GM18868 (cell line): ENCODE results near the gene LRMDA.

Source experiments
- ATAC-seq: cut with Tn5 transposase; IDR thresholded peaks from one replicate; pipeline ENCODE4 v1.9.1; 2021; ENCODE audit warnings: mild to moderate bottlenecking, moderate library complexity; ENCODE audit not compliant: unreplicated experiment

Gene LRMDA

GRCh38 chr10:75568450-75569130 is 137.2 kb downstream of the LRMDA start:
- no peak for ATAC-seq

DNA sequence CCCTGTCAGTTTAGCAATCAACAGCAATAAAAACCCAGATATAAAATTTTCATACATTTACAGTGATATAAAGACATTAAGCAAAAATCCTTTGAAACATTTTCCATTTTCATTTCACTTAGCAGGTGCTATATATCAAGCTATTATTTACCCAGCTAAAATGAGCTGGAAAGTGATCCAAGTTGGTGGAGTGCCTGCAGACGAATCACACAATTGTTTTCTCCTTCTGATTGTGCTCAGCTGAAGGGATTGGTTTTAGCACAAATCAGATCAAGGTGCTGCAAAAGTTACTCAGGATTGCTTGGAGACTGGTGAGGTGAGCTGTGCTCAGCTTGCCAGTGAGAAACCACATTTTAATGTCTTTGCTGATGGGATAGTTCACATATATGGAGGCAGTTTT is 138.1 kb downstream of the LRMDA start:
- ATAC-seq, result no peak

GRCh38 chr10:75572478-75572877 is 141.1 kb downstream of the LRMDA start:
- ATAC-seq, result no peak

DNA sequence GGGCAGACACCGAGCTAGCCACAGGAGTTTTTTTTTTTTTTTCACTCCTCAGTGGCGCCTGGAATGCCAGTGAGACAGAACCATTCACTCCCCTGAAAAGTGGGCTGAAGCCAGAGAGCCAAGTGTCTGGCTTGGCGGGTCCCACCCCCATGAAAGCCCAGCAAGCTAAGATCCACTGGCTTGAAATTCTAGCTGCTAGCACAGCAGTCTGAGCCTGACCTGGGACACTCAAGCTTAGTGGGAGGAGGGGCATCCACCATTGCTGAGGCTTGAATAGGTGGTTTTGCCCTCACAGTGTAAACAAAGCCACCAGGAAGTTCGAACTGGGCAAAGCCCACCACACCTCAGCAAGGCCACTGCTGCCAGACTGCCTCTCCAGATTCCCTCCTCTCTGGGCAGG is 144.5 kb downstream of the LRMDA start:
- no peak for ATAC-seq

DNA sequence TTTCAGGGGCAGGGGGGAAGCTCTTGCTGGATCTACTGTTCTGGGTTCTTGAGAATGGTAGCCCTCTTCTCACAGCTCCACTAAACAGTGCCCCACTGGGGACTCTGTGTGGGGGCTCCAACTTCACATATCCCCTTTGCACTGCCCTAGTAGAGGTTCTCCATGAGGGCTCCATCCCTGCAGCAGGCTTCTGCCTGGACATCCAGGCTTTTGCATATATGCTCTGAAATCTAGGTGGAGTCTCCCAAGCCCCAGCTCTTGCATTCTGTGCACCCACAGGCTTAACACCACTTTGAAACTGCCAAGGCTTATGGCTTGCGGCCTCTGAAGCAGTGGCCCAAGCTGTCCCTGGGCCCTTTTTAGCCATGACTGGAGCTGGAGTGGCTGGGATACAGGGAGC is 150.7 kb downstream of the LRMDA start:
- no peak for ATAC-seq

- ATAC-seq, result no peak
Measured at GRCh38 chr10:75585294-75585693, 153.9 kb downstream of the LRMDA start.

- no peak for ATAC-seq
Measured at GRCh38 chr10:75586814-75587213, 155.4 kb downstream of the LRMDA start.

DNA sequence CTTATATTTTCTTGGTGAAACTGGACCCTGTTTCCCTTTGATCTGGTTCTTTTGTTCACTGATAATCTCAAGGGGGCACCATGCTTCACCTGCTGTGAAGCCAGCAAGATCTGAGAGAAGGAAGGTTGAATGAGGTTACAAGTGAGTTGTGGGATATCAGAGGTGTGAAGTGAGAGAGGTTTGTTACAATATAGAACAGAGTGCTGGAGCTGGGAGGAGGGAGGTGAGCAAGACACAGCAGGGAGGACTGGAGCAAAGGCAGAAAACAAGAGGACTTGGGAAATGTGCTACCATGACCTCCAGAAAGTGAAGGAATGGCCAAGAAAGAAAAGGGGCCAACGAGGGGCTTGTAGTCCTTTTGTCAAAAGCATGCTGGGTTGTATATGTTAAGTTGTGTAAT is 156.6 kb downstream of the LRMDA start:
- no peak for ATAC-seq

DNA sequence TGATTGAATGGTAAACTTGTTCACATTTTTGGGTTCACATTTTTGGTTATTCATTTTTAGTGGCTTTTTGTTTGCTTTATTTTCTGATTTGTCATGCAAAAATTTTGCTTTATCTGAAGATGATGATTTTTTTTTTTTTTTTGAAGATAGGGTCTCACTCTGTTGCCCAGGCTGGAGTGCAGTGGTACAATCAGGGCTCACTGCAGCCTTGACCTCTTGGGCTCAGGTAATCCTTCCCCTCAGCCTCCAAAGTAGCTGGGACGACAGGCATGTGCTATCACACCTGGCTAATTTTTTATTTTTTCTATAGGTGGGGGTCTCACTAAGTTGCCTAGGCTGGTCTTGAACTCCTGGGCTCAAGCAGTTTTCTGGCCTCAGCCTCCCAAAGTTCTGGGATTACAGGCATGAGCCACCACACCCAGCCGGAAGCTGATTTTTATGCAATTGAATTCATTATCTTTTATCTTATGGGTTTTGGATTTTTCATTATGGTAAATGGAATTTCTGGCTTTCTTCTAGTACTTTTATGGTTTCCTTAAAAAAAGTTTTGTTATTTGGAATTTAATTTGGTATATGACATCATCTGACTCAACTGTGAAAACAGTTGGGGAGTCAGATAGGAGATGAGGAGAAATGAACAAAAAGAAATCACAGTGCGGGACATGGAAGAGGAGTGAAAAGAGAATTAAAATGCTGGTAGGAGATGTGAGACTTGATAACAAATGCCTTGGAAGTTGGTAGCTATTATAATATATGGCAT is 158.7 kb downstream of the LRMDA start:
- no peak for ATAC-seq

DNA sequence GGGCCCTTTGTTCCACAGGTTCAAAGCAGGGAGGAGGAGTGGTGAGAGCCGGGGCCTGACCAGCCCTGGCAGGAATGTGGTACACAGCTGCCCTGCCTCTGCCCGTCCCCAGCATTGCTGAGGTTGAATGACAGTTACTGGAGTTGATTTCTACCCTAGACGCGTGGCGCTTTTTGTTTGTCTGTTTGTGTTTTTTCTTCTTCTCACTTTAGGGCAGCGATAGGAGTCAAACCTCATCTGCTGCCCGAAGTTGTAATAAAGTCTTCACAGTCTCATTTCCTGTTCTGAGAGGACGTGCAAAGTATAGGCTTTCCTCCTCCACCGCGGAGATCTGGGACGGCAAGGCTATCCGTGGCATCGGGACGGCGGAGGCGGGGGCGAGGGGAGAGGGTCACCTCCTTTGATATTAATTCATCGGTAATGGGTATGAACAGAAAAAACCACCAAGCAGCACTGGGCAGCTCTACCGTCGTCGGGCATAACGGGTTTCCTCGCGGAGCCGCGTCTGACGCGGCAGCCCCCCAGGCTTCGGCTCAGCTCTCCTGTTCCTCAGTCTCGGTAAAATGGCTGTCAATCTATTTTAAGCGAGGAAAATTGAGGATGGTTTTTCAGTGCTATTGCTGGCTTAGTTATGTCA is 160.8 kb downstream of the LRMDA start:
- no peak for ATAC-seq

GRCh38 chr10:75592791-75593643 is 161.6 kb downstream of the LRMDA start:
- no peak for ATAC-seq

DNA sequence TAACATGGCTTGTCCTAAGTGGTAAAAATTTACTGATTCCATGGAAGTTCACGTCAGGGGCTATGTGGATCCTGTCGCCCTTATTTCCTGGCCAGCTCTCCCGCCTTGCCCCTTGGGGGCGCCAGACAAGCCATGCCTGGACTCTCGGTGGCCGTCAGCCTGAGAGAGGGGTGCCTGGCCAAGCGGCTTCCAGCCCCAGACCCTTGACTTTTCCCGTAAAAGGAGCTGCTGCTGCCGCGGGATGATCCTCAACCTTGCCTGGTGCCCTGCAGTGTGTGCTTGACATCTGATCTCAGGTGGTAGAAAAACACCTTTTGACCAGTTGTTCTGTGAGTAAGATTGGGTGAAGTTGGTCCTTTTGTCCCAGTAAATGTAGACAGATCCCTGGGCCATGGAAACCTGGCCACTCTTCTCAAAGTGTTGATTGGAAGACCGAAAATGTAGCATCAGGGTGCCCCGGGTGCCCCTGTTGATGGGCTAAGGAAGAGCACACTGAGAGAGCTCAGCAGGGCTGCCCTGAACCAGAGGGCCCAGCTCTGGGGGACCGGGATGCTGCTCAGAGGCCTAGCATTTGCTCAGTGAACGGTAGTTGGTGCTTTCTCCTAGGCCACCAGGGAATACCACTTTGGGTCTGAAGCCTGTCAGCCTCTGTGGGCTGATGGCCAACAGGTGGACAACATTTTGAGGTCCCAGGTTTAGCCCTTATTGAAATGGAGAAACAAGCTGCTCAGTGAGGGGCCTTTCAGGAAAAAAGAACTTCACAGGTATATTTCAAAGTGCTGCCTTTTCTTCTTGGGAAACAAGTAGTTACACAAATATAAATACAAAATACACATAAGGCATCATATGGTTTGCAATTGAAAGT is 162.5 kb downstream of the LRMDA start:
- ATAC-seq, result no peak

- no peak for ATAC-seq
Measured at GRCh38 chr10:75596930-75597620, 165.7 kb downstream of the LRMDA start.

DNA sequence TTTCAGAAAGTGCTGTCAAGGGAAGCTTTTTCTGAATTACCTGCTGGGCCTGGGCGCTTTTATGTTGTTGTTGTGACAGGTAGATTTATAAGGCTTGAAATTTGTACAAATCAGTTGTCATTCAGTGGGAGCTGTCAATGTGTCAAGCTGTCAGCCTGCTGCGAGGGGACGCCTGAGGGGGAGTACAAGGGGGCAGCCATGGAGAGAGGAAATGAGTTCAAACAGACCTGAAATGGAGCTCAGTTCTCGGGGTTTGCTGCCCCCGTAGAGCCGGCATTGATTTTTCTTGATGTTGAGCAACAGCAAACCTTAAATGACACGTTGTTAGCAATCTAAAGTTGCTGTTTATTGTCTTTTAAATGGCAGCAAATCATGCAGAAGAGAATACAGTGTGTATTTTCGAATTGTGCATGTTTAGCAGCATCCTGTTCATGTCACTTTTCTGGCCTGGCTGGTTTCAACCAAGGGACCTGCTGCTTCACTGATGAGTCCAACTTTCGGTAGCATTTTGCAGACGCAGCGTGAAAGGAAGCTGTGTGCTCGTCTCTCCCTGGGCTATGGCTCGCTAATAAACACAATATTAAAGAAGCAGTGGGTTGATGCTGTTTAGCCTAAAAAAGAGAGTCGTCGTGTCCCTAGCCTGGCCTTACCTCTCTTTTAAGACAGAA is 166.5 kb downstream of the LRMDA start:
- ATAC-seq, result no peak

- ATAC-seq, result no peak
Measured at GRCh38 chr10:75598998-75599397, 167.6 kb downstream of the LRMDA start.

DNA sequence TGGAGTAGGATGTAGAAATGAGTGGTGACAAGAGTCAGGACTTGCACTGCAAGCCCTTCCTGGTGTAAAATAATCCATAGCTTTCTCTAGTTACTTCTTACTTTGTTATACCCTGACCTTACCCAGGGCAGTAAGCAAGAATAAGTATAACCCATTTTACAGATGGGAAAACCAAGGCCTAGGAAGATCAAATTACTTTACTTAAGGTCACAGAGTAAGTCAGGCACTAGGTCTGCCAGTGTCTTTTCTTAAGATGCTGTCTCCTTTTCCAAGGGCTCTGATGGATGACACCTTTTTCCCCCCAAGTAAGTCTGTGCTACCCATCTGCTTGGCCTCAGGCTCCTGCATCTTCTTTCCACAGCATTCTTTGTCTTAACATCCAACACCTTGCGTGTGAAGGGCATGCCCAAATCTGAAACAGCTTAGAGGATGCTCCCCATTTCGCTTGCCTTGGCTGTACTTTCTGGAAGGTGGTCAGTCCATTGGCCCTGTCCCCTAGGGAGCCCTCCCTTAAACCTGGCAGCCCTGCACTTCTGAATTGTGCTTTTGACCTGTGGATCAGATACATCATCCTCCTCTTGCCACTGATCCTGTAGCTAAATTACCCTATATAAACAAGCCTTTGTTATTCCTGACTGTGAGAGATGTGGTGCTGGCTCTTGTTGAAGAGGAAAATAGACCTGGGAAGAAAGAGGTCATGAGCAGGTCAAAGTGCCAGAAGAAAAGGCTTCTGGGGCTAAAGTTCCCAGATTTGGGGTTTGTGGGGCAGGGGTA is 168.6 kb downstream of the LRMDA start:
- no peak for ATAC-seq

DNA sequence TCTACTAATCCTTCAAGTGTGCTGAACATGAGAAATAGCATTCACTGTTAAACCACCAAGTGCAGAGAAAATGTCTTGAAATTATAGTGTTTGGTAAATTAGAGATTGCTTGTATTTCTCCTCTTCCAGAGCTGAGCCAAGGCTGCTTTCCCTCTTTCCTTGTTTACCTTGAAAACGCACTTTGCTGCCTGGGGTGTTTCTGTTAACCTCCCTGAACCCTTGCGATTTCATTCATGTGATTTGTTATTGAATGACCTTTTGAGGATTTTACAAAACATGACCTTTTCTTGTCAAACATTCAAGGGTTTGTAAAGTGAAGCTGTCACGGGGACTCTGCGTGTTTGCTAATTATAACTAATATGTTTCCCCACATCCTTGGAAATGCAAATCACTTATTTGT is 169.4 kb downstream of the LRMDA start:
- no peak for ATAC-seq

- no peak for ATAC-seq
Measured at GRCh38 chr10:75602341-75602740, 170.9 kb downstream of the LRMDA start.
